Activated T-cell treated with anti-CD3 and anti-CD28 coated beads for 24 hours (primary cell): ENCODE data around the gene PAX5.
"Not testable (repeated sequence)": the region's sequence is repeated elsewhere in the genome, so short reads cannot be mapped to it uniquely, and the experiment has no call there.

Experiments
- DNase-seq: peaks from one replicate; pipeline ENCODE4 v3.0.0-alpha.2; 2020; ENCODE audit warnings: low read depth

PAX5 gene

DNA sequence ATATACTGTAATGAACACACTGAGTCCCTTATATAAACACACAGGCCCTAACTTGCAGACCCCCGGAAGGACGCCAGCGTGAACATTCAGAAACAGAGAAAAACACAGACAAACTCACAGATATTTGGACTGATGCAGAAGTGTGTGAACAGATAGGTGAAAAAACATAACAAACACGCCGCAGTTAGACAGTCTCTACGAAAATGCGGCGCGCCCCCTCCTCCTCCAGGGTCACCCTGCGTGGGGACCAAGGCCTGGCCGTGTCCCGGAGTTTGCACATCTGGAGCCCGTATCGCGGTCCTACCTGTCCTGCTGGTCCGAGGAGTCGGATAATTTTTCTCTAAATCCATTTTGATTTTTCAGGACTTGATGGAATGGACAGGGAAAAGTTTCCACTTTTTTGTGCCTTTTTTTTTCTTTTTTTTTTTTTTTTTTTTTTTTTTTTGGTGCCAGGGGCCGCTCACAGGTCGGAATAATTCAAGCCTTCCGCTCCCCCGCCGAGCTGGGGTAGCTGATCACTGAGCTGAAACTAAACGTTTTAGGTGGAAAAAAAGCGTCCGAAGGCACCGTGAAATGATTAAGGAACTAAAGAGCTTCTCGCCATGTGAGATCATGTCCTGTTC, at the start of gene PAX5:
Gene PAX5 (minus strand): TSS at position 587 of the 623 bp plus-strand sequence. CDS start 237 bp downstream, at position 350.
- DNase-seq: no peak

DNA sequence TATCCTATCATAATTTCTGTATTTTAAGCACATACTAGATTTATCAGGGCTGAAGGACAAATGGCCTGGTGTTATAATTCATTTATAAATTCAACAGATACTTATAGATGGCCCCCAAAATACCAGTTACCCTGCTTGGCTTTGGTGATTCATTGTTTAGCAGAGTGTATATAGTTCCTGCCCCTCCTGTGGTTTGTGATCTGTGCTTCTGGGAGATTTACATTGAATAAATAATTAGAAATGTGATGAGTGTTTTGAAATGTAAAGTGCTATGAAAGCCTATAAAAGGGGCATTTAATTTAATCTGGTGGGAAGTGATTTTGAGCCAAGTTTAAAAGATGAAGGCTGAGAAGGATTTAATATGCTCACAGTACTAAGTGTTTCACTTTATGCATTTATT, 49.6 kb upstream of the PAX5 start:
- no peak for DNase-seq

DNA sequence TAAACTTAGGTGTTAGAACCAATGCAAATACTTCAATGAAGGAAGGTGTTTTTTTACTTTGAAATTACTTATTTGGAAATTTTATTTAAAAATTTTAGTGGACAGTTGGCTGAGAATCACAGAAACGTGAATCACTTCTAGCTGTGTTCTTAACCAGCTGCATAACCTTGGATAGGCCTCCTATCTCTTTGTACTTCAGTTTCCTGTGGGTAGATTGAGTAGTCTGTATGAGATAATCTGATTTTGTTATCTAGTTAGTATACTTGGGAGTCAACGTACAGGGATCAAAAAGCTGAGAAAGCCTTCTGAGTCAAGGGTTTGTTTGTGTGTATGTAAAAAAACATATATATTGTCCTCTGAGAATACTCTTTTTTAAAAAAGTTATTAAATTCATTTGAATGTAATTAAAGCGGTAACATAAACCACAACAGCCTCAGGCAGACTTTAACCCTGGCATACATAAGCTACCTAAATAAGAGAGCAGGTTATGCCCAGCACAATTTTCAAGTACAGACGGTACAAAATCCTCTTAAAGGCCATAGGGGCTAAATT, 48.2 kb upstream of the PAX5 start:
- no peak for DNase-seq

DNA sequence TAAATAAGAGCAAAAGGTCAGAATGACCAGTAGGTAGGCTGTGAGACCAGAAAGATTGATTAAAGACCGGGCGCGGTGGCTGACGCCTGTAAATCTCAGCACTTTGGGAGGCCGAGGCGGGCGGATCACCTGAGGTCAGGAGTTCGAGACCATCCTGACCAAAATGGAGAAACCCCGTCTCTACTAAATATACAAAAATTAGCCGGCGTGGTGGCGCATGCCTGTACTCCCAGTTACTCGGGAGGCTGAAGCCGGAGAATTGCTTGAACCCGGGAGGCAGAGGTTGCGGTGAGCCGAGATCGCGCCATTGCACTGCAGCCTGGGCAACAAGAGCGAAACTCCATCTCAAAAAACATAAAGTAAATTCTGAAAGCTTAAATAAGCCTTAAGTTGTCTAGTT, 47.4 kb upstream of the PAX5 start:
- not testable (repeated sequence) for DNase-seq

DNA sequence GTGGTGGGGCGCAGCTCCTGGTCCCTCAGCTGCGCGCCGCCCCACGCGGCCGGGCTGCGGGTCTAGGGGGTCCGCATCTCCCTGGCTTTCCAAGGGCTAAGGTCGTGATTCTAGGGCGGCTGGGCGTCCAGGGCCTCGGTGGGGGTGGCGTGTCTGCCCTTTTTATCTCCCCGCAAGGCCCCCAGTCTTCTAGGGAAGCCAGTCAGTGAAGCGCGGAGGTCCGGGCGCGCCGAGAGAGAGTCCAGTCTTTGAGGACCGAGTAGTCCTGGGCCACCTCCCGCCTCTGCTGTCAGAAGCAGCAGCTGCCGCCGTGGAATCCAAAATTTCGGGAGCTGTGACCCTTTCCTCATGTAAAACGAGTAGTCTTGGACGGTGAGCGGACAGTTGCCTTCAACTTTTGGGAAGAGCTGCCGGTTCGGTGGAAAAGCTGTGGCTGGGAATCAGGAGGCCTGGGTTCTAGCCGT, 46.1 kb upstream of the PAX5 start:
- not testable (repeated sequence) for DNase-seq

DNA sequence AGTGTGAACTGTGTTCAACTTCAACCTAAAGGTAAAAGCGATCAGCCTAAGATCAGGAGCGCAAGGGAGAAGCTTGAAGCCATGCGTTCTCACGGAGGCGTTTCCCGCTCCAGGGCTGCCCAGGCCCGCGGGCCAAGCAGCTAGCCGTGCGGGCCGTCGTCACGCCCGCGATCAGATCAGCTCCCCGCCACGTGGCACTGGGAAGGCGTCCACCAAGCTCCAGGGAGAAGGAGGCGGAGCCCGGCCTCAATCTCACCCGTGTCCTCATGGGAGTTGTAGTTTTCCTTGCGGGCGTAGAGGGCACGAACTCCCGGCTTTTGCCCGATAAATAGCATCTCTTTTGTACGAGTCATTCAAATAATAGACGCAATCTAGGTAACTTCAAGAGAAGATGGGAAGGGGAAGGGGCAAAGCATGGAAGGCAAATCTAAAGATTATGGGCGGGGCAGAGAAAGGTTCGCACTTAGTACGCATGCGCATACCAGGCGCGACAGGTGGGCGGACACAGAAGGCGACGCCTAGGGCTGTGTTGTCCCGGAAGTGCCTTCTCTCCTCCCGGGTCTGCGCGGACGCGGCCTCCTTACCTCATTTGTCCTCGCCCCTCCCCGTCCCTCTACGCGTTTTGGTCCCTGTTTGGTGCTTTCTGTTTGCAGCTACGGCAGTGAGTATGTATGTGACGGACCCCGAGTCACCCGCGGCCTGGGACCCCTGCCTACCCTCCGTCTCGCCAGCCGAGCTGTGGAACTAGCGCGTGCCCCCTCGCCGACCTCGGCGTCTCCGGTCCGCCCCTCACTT, 45.5 kb upstream of the PAX5 start:
- peak; percentile 88 for DNase-seq

DNA sequence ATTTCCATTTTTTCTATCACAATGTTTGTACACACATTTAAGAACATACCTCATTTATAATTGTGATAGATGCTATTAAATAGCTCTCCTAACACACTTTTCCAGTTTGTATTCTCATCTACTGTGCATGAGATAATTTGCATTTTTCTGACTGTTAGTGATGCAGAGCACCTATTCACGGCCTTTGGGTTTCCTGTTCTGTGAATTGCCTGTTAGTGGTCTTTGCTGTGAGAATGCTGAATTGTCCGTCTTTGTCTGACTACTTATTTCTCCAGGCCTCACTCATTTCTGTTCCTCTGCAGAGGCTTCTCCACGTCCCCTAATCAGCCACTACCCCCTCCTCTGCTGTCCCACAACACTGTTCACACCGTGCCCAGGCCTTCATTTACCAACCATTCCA, 40.7 kb upstream of the PAX5 start:
- DNase-seq: not testable (repeated sequence)

DNA sequence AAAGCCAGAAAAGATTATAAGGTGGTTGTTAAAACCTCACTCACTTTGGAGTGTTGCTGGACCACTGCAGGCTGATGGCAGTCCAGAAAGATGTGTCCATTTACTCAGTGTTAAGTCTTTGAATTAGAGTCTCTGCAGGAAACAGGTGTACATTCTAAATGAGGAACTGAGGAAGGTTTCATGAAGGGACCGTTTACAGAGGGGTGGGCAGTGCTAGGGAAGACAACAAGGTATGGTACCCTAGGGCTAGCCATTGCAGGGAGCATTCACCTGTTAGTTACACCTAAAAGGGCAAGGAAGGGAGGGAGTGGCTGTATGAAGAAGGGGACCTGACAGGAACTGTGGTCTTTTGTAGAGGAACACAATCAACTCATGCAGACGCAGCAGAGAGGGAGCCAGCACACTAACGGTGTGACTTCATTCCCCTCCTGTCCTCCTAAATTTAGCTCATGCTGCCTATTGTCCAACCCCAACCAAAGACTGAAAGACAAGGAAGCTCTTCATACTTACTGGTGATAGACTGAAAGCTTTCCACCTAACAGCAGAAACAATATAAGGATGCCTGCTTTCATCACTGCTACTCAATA, 32.2 kb upstream of the PAX5 start:
- no peak for DNase-seq

DNA sequence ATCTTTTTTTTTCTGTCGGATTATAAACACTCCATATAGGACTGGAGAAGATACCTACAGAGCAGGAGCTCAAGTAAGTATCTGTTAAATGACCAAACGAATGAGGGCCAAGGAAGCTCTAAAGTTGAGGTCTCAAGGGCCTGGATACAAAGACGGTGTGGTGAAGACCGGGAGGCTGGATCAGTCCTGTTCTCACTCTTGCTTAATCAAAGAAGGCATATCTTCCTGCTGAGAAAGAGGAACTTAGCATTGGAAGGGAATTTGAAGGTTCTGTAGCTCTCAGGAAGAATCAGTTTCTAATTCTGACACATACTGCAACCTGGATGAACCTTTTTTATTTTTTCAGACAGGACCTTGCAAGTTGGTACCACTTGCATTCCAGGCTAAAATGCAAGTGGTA, 28.3 kb upstream of the PAX5 start:
- DNase-seq: no peak

DNA sequence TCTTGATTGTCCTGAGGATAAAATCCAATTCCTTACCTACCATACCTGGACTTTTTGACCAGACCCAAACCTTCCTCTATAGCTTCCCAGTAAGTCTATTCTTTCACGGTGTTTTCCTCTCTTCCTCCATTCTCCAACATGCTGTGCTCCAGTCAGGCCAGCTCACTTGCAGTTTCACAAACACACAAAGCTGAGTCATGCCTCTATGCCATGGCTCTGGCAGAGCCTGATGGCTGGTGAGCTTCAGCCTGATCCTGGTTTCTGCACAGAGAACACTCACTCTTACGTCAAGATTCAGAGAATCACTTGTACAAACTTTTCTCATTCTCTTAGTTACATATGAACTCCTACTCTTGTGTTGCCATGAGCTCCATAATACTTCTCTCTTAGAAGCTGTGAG, 27.7 kb upstream of the PAX5 start:
- no peak for DNase-seq

DNA sequence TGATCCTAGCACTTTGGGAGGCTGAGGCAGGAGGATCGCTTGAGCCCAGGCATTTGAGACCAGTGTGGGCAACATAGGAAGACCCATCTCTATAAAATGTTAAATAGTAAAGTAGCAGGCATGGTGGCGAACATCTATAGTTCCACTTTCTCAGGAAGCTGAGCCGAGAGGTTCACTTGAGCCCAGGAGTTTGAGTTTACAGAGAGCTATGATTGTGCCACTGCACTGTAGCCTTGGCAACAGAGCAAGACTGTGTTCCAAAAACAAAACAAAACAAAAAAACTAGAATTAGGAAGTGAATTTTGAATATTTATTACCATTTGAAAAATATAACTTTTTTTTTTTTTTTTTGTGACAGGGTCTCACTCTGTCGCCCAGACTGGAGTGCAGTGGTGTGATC, 26.8 kb upstream of the PAX5 start:
- DNase-seq: no peak

DNA sequence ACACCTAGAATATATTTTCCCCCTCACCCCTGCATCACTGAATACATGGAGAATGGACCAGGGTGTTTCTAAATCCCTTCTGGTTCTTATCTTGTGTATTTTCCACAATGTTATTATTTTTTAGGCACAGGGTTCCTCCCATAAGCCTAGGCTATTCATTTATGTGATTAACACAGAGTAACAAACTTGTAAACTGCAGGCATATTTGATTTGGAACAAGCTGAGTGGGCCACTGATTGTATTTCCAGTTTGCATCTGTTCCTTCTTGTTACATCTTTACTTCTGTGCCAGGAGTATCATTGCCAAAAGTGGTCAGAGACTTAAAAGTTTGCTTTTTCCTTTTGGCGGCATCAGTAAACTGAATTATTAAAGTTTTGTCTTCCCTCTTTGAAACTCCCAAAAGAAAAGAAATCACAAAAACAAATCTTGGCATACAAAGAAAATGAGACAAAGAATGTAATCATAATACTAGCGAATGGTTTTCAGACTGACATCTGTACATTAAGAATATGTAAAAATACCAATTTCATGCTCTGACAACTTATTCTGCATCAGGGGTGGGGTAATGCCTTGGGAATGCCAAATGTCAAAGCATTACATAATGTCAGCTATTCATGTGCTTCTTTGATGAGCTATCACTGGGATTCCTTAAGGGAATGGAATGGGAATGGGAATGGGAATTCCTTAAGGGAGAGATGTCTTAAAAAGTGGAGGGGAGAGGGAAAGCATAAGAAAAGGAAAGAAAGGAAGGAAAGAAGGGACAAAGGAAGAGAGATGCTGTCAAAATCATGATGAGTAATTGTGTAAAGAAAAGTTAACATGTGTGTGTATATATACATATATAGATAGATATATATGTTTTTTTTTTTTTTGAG, 22.2 kb upstream of the PAX5 start:
- no peak for DNase-seq

DNA sequence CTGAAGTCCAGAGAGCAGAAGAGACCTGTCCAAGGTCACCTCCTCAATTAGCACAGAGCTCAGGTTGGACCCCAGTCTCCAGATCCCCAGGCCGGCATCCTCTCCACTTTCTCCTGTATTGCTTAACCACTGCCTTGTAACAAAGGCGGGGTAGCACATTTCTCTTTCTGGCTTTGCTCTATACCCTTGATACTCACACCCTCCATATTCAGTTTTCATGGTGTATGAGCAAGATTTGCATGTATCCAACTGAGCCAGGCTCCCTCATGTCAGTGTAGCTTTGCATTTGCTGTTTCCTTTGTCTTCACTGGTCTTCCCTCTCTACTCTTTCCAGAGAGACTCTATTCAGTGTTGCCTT, 20.3 kb upstream of the PAX5 start:
- DNase-seq: not testable (repeated sequence)

DNA sequence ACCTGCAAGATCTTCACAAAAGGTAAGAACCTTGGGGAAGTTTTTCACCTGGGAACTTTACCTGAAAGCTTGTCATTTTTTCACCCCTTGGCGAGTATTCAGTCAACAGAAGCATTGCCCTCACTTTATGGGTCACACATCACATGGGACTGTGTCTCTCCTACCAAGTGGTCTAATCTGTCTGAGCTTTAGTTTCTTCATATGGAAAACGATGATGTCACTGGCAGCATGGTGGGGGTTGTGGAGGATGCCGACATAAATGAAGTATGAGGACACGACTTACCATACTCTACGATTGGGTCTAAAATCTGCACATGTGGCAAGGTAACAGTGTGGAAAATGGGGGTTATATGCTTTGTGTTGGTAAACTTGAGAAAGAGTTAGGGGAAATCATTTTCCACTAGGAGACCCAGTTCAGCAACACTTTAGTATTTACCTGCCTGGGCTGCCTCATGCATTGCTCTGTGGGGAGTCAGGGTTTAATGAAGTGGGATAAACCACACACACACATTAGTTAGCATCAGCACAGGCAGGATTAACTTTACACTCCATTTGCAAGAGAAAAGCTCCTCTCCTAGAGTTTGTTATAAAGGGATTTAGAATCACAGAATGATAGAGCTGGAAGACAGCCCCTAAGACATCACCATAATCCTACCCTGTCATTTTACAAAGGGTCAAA, 19.8 kb upstream of the PAX5 start:
- no peak for DNase-seq

DNA sequence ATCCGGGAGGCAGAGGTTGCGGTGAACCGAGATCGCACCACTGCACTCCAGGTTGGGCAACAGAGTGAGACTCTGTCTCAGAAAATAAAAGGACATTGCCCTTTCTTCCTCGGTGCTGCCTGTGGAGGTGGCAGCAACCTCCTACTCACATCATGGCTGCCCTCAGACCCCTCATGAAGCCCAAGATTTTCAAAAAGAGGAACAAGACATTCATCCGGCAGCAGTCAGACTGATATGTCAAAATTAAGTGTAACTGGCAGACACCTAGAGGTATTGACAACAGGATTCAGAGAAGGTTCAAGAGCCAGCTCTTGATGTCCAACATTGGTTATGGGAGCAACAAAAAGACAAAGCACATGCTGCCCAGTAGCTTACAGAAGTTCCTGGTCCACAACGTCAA, 12.6 kb upstream of the PAX5 start:
- DNase-seq: no peak

DNA sequence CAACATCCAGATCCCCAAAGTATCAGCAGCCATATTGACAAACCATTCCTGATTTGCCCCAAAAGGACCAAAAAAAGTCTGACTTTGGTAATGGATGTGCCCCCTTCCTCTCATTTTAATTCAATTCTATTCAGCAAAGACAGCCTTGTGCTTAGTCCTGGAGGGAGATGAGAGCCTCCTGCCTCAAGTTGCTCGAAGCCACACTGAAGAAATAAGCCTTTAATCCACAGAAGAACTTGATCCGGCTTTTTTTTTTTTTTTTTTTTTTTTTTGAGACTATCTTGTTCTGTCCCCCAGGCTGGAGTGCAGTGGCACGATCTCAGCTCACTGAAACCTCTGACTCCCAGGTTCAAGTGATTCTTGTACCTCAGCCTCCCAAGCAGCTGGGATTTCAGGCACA, 8.4 kb upstream of the PAX5 start:
- no peak for DNase-seq

DNA sequence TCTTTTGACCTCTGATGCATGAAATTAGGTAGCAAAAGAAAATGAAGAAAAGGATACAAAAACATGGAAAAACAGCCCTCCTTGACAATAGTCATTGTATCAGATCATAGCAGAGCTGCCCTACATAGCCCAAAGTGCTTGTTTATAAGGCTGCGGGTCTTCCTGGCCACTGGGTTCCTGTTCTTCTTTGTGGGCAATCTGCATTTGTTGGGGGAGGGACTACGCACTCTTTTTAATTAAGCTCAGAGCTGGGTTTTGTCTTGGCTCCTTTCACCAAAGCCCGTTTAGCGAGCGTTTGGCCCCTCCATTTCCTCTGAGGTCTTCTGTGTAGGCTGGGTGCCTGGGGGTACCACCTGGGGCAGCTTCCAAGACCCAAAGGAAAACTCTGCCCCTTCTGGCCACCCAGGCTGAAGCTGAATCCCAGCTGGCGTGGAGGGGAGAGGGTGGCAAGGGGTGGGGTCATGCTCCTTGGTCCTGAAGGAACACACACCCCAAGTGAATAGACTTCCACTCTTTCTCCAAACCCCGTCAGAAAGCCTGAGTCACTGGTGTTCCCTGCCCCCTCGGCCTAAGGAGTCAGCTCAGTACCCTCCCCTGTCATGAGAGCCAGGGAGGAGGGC, 6.5 kb upstream of the PAX5 start:
- no peak for DNase-seq

DNA sequence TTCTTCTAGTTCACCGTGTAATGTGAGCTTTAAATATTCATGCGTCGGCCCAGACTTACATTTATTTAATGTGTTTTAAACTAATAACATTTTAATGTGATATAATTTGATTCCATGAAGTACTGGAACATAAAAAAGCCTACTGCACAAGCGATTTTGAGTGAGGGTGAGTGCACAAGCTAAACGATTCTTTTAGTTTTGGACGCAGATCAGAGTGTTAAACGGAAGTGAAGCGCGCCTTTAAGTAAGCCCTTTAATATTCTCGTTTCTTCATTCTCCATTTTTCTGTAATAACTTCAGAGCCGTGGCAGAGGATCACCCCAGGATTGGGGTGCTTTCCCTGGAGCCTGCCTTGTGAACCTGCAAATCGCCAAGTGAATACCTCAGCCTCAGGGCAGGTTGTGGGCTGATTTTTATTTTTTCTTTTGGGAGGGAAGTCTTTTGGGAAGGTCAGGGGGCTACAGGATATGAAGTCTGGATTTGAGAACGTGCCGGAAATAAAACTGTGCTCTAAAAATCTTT, 4.9 kb upstream of the PAX5 start:
- no peak for DNase-seq

DNA sequence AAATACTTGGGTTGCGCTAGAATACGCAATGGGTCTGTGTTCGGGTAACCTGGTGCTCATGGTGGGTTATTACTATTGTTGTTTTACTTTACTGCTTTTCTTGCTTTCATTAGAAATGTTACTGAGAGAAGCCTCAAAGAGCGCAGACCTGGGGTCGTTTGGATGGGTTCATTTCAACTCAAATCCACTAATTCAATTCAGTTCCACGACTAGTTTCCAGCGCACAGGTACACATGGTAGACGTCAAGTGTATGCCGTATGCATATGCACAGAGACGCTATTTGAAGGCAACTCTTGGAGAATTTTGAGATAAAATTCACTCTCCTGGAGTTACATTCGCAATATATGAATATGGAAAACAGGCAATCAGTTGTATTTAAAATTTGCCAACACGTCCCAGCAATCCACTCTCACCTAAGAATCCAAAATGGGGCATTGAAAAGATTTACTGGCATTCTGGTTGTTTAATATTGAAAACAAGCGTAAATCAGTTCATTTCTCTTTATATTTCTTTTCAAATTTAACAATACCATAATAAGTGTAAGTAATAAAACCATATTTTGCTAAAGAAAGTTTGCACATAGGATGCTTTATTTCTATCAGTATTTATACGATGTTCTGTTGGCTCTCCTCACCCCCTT, 4.4 kb upstream of the PAX5 start:
- no peak for DNase-seq
